ENCODE data around the gene PHF3. TPM values are rescaled to one million over a fixed set of nuclear protein-coding genes. Genes with fewer than 3 reads are reported as not detected.
"Not testable (repeated sequence)": the region's sequence is repeated elsewhere in the genome, so short reads cannot be mapped to it uniquely, and the experiment has no call there.

The PHF3 gene
- total RNA-seq, 1 donor from 2014 or later: 88.5 TPM

GRCh38 chr6:63744810-63745209 lies 109.2 kb downstream of the PHF3 start:
- no peak for ATAC-seq
- DNase-seq (ENCODE audit: low spot score): no peak
- intact Hi-C loops (cut with DNase I): no loop called here

GRCh38 chr6:63745784-63746183 lies 110.2 kb downstream of the PHF3 start:
- intact Hi-C loops (cut with DNase I): no loop called here
- ATAC-seq (no peak), DNase-seq (ENCODE audit: low spot score) (no peak)

- intact Hi-C loops (cut with DNase I): loop anchor here (10.0 kb wide), 1 partner anchor 656 kb away; no protein-coding TSS in a partner anchor
- no peak for DNase-seq (ENCODE audit: low spot score)
- no peak for ATAC-seq
Observed at GRCh38 chr6:63750400-63750799, 114.8 kb downstream of the PHF3 start.

- ATAC-seq; DNase-seq (ENCODE audit: low spot score): not testable (repeated sequence)
- intact Hi-C loops (cut with DNase I): loop anchor here (10.0 kb wide), 1 partner anchor 662 kb away; no protein-coding TSS in a partner anchor
Observed at GRCh38 chr6:63757275-63757674, 121.7 kb downstream of the PHF3 start.

- DNase-seq (ENCODE audit: low spot score) (no peak), ATAC-seq (no peak)
- intact Hi-C loops (cut with DNase I): loop anchor here (10.0 kb wide), 1 partner anchor 663 kb away; no protein-coding TSS in a partner anchor
Observed at GRCh38 chr6:63757826-63758225, 122.2 kb downstream of the PHF3 start.

GRCh38 chr6:63759605-63760105 lies 124.1 kb downstream of the PHF3 start:
- ATAC-seq (no peak), DNase-seq (ENCODE audit: low spot score) (no peak)
- intact Hi-C loops (cut with DNase I): loop anchor here (10.0 kb wide), 1 partner anchor 665 kb away; no protein-coding TSS in a partner anchor

- no peak for DNase-seq (ENCODE audit: low spot score)
- ATAC-seq: no peak
- intact Hi-C loops (cut with DNase I): no loop called here
Observed at GRCh38 chr6:63760199-63760598, 124.6 kb downstream of the PHF3 start.

- DNase-seq (ENCODE audit: low spot score) (no peak), ATAC-seq (no peak)
Observed at GRCh38 chr6:63764318-63764916, 128.8 kb downstream of the PHF3 start.

More at GRCh38 chr6:63764318-63764916, 128.8 kb downstream of the PHF3 start:
- intact Hi-C loops (cut with DNase I): no loop called here

Other genes with a start within 250 kb of the PHF3 start
- gene PTP4A1, start 63.3 kb upstream of the PHF3 start, total RNA-seq: 39.1 TPM